ENCODE measurements around the gene ZIC1.

Gene ZIC1

DNA sequence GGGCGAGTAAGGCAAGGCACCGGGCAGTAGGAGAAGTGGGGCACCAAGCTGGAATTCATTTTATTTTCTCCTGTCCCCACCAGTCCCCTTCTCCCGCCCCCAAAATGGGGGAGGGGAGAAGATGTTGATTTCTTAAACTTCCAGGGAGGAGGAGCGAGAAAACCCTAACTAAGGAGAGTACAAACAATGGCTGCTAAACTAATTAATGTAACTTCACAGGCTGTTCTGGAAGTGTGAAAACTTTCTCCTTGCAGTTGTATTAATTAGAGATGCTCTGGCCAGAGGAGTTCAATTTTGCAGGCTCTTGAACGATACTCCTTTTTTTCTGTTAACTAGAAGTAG lies 14.3 kb upstream of the ZIC1 start:
- no peak for DNase-seq (ENCODE audit: extremely low read depth in 1 of 2, low read depth in 1 of 2)

DNA sequence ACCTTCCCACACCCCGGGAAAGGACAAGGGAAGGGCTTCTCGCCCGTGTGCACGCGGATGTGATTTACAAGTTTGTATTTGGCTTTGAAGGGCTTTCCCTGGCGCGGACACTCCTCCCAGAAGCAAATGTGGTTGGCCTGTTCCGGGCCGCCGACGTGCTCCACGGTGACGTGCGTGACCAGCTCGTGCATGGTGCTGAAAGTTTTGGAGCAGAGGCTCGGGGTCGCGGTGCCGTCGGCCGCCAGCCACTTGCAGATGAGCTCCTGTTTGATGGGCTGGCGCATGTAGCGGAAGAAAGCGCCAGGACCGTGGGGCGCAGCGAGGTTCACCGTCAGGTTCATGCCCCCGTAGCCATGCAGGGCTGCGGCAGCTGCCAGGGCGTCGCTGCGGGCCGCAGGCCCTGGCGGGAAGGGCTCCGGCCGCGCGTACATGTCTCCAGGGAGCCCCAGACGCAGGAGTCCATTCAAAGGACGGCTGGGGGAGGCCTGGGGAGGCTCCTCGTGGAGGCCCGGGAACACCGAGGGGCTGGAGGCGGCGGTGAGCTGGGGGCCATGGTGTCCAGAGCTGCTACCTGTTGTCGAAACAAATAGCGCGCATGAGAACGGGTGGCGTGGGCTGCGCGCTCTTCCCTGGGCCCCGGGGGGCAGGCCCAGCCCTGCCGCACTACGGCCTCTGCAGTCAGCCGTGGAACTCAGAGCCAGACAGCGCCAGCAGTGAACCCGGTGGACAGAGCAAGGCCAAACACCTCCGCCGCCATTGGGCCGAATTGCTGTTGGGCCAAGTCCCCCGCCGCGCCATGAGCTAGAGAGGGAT lies 13.1 kb upstream of the ZIC1 start:
- no peak for DNase-seq (ENCODE audit: extremely low read depth in 1 of 2, low read depth in 1 of 2)

DNA sequence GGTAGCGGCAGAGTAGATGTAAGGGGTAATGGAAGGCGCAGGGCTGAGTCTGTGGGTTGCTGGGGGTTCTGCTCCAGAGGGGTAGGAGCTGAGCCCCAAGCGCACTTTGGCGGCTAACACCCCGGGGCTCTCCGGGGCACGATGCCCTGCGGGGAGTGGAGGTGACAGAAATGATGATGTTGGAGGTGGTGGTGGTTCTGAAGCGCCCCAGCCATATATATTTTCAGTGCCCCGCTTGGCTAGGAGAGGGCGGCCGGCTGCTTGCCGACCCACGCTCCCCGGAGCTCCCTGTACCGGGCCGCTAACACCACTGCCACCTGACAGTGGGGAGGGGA lies 12.5 kb upstream of the ZIC1 start:
- no peak for DNase-seq (ENCODE audit: extremely low read depth in 1 of 2, low read depth in 1 of 2)

DNA sequence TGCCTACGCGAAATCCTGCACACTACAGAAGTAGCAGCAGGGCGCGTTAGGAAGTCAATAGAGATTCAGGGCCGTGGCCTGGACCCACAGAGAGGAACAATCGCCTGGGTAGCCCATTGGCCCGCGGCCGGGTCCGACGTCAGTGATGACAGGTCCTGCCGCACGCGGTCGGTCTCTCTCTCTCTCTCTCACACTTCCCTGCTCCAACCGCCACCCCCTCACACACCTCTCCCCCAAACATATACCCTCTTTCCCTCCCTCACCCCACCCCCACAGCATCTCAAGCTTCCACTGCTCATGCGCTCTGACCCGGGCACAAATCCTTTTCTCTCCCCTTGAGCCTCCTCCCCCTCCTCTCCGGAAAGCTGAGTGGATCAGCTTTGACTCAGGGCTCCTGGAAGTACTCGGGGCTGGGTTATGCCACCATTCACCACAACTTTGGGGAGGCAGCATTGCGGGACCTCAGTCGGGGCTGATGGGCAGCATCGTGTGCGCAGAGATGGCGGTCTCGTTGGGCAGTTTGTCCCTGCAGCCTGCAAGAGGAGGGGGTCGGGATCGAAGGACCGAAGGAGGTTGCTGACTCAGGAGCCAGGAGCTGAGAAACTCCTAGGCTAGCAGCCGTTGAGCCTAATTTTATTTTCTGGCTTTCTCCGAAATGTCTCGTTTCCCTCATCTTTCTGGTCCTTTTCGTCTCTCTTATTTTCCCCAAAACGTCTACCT lies 11.8 kb upstream of the ZIC1 start:
- DNase-seq (ENCODE audit: extremely low read depth in 1 of 2, low read depth in 1 of 2) = no peak

DNA sequence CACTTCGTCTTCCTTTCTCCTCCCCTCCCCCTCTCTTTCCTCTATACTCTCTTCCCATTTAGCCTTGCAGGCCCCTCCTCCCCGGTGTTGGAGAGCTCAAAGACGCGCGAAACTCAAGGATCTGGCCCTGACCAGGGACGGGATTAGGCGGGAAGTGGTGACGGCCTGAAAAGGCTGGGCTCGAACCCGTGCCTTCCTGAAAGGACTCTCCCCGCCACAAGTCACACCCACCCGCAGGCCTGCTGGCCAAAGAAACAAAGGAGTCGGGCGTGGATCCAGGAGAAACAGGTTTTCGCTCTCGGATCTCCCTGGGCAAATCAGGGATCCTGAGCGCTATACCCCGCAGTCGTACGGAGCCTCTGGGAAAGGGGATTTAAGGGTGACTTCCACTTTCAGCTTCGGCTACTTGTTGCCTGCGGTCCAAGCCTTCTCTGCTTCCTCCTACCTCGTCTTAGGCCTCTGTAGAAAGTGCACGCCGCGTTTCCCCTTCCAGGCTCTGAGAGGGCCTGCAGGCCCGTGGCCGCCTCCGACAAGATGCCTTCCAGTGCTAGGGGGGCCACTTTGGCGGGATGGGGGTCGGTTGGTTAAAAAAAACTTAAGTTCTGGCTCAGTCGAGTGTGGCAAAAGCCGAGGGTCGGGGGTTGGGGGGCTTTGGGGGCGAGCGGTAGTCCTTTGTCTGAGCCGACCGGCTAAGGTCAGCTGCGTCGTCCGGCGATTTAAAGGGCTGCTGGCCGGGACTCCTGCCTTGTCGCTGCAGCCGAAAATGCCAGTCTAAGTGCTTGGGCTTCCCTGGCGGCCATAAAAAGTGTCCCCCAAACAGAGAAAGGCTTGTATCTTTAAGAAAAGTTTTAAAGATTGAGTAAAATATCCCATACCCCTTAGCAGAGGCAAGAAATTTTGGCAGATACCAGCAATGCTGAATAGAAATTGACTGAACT lies 11.0 kb upstream of the ZIC1 start:
- no peak for DNase-seq (ENCODE audit: extremely low read depth in 1 of 2, low read depth in 1 of 2)

DNA sequence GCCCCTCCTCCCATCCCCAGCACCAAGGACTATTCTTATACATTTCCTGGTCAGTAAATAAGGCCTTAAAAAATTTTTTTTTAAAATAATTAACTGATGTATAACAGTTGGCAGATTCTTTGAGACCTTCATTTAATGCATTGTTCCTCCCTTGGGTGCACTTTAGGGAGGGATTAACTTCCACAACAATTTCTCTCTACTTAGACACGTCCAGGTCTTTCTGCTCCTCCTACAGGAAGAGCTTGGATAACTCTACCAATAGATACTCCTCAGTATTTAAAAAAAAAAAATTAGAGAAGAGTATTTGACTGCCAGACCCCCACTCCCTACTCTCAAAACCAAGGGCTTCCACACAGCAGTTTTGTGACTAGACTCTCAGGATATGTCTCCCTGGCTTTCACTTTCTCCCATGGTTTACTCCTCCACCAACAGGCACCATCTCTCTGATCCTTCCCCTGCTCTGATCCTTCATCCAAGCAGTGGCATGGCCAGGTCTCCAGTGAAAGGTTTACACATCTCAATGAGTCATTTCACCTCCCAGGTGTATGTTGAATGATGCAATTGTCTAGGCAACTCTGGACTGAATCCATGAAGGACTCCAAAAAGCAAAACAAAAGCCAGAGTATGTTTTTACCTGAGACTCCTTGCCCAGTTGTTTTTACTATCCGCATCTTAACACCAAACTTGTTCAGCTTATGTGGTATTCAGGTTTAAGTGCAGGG lies 10.2 kb upstream of the ZIC1 start:
- DNase-seq (ENCODE audit: extremely low read depth in 1 of 2, low read depth in 1 of 2) = no peak

DNA sequence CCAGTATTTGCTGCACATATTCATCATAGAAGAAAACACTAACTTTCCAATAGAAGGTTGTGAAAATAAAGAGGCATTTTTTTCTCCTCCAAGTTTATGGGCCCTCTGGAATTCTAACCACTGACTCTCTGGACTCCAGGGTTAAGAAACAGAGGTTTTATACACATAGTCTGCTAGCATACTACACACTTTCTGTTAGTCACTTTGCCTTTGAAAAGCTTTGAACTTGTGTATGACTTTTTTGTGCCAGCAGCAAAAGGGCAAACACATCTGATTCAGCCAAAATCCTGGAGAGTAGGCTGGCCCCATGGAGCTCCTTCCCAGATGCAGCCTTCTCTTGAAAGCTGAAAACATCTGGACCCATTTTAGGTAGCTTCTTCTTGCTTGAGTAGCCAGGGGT lies 9.1 kb upstream of the ZIC1 start:
- DNase-seq (ENCODE audit: extremely low read depth in 1 of 2, low read depth in 1 of 2) = no peak

DNA sequence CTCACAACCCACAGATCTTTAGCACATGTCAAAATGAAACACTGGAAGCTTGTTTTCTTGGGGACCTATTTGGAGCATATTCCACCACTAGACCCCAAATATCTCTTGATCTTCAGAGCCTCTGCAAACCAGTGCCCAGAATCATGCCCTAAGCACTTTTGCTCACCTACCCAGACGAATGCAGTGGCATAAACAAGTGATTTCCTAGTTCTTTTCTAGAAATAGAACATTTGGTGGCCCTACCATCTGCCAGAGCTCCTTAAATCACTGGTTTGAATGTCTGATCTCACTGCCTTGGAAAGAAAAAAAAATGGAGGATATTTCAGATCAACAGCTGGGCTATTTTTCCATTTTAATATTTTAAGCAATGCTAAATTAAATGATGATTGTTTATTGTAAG lies 8.2 kb upstream of the ZIC1 start:
- DNase-seq (ENCODE audit: extremely low read depth in 1 of 2, low read depth in 1 of 2) = no peak

DNA sequence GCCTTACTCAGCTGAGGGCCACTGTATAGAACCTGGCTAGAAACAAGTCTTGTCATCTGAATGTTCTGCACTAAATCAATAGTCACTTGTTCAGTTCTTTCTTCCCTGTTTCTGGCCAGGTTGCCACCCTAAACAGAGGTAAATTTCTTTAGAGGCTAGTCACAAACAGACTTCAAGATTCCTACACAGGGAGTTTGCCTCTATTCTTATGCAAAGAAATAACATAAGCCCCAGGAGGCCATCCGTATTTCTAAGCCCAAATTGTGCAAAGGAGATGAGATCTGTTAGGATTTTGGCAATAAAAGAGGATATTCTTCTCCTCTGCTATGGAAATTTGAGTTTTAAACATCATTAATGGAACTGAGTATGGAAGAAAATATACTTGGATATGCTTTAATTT lies 7.7 kb upstream of the ZIC1 start:
- DNase-seq (ENCODE audit: extremely low read depth in 1 of 2, low read depth in 1 of 2) = no peak

DNA sequence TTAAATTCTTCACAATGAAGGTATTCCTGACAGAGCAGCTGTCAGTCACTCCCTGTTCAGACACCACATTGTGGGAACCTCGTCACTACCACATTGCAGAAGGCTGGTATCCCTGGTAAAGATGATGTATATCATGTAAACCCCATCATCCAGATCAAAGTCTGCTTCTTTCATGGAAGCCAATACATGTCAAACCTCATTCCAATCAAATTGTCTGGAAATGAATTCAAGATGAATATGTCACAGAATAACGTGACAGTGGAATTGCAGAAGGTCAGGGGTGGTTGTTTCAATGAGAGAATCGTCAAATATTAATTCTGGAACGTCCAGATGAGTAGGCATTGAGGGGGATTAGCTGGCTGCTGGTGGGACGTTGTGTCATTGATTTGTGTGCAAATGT lies 7.0 kb upstream of the ZIC1 start:
- no peak for DNase-seq (ENCODE audit: extremely low read depth in 1 of 2, low read depth in 1 of 2)

DNA sequence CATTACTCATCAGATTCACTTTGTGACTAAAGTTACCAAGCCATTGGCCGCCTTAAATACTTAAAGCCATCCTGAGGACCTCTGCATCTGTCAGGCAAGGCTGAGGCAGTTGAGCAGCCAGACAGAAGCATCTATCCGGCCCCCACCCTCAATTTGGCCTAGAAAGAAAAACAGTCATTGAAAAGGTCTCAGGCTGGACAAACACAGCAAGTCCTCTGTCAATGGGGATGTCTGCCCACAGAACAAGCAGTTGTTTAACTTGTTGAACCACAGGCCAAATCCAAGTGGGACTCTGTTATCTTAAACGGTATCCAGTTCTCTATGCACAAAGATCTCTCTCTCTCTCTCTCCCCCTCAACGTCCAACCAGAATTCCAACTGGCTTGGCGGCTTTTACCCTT lies 5.7 kb upstream of the ZIC1 start:
- DNase-seq (ENCODE audit: extremely low read depth in 1 of 2, low read depth in 1 of 2) = no peak

DNA sequence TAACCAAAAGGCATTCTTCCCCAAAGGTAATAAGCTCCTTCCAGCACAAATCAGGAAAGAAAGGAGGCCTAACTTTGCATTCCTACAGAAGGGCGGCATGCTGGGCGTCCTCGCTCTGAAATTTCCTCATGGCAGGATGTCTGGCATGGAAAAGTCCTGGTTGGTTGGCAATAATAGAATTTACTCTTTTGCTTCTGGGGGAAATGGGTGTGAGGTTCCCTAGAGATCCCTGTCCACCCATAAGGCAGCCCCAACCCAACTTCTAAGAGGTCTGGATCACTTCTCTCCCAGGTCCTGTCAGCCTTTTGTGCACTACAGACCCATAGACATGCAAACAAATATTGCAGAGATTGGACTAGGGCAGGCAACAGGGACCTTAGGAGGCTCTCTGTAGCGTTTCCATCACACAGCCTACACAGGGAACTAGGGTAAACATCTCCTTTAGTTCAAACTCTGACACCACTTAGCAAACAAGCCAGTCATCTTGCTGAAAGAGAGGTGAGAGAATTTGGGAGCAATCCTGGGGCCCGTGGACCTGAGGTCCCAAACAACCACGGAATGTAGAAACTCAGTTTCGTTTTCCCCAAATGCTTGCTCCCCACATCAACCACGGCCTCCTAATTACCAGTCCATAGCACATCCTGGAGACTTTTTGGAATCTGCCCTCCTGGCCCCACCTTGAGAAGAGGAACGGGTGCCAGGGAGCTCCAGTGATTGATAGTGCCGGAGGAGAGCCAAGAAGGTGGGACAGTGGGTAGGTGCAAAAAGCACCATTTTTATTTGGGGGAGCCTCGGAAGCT lies 5.0 kb upstream of the ZIC1 start:
- DNase-seq (ENCODE audit: extremely low read depth in 1 of 2, low read depth in 1 of 2) = no peak

DNA sequence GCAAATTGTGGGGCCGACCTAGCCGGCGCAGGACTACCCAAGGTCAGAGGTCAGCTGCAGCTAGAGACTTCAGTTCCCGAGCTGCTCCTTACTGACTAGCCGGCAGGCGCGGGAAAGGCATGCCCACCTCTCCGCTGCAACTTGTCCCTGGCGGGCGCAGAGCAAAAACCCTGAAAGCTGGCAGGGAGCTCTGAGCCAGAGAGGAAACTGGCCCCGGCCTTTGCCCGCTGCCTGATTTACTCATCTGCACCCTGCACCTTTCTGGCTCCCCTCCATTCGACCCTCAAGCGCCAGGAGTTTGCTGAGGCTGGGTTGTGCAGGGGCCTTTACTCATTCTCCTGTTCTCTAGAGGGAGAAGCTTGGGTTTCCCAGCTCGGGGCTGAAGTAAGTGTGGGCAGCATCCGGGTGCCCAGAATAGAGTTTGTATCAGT lies 4.3 kb upstream of the ZIC1 start:
- DNase-seq (ENCODE audit: extremely low read depth in 1 of 2, low read depth in 1 of 2) = no peak

DNA sequence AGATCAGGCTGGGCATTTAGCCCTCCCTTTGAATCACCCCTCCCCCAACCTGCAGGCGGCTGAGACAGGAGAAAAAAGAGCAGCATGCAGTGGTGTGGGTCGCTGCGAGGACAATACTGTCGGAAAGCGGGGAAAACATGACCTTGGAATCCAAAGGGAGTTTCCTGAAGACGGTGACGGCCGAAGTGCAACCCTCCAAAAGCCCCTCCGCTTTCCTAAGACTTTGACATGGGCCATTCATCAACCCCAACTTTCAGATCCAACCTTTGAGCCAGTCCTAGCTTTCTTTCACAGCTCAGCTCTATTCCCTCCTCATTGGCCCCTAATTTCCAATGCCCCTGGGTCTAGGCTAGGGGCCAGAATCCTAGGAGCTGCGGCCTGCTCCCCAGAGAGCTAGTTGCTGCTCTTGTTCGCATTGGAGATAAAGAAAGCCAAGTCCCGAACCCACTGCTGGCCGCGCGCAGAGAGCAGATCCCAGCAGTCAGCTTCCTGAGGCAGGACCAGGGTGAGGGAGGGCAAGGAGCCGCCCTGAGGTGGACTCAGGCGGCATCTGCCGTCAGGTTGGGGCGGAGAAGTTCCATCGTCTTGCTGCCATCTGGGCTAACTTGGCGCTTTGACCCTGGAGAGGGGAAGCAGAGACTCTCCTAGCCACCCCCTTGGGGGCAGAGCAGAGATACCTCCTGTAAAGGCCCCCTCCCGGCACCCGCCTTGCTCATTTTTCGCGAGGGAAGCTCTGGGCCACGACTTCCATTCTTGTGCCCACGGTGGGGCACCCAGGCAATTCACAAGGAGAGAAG lies 3.7 kb upstream of the ZIC1 start:
- DNase-seq (ENCODE audit: extremely low read depth in 1 of 2, low read depth in 1 of 2) = no peak

DNA sequence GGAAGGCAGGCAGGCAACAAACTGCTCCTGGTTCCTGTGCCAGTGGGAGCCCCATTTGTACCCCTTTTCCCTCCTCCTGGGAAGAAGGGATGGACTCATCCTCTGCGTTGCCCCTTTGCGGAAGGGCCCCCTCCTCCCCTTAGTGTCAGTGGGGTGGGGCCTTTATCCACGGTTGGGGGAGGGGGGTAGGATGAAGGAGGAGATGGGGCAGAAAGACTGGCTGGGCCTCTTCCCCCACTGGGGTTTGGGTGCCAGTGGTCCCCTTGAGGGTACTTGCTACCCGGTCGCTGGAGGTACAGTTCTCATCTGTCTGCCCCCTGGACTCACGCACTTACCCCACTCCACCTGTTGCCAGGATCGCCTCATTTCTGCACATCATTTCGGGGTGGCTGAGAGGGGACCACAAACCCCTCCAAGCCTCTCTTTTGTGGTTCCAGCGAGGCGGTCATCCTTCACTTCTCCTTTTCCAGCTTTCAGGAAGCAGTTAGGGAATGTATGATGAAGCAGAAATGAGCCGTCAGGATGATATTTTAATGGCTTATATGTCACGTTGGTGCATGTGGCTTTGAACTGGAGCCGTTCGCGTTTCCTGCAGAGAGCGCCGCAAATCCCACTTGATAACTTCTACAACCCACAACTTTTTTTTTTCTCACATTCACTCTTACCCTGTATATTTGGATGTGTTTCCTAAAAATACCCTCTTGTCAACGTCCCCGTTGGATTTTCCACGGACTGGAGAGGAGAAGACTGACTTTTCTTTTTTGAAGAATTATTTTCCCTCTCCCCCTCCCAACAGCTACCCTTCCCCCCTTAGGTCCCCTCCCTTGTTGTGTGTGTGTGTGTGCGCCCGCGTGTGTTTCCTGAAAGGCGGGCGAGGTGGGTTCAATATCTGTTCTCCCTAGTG lies 2.9 kb upstream of the ZIC1 start, which contains the start of gene ZIC4:
Gene ZIC4 (minus strand): TSS at position 516 of the 904 bp plus-strand sequence. CDS start 3,746 bp downstream, outside the sequence.
- no peak for DNase-seq (ENCODE audit: extremely low read depth in 1 of 2, low read depth in 1 of 2)

DNA sequence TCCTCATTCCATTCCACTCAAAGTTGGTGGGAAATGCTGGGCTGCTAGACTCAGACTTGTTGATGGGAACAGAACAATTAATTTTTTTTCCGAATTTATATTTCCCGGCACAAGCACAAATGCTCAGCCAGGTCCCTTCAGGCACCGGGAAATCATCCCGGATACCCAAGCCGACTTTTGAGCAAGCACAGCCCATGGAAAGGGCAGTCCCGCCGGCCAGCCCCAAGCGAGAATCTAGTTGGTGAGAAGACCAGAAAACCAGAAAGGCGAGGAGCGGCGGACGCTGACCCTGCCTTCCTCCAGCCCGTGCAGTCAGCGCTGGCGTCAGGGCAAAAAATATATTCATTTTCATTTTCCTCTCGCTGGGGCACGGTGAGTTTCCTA lies 2.1 kb upstream of the ZIC1 start:
- no peak for DNase-seq (ENCODE audit: extremely low read depth in 1 of 2, low read depth in 1 of 2)

DNA sequence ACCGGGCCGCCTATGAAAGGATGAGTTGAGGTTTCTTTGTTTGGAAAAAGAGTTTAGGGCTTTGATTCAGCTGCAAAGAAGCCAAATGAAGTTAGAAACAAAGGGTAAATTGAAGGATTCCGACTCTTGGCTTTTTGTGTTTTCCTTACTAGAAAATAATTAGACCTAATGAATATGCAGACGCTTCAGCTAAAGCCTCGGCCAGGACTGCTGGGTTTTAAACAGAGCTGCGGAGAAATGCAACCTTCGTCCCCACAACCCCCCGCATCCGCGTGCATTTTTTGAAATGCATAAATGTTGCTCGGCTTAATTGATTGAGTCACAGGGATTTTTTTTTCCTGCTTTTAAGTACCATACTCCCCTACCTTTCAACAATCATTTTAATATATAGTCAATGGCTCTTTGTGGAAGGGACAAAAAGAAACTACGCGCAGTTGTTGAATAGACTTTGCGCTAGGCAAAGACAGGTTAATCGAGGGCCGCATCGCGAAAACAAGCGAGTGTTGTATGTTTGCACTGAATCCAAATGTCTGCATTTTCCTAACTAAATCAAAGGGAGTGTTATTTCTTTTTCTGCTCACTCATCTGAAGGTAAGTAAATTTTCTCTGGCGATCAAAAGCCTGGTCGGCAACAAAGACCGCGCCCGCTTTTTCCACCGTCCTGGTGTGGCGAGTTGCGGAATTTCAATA lies 1.5 kb upstream of the ZIC1 start:
- DNase-seq (ENCODE audit: extremely low read depth in 1 of 2, low read depth in 1 of 2) = no peak
